Activated CD4-positive, CD25-positive, alpha-beta regulatory T cell (primary cell): ENCODE data around the gene ATP2B2.

Experiments used
- DNase-seq, 4 experiments: peaks; one replicate each; lab custom pipeline; 2025; lab: John Stamatoyannopoulos, UW

The ATP2B2 gene

GRCh38 chr3:10447527-10448260 is 57.7 kb downstream of the ATP2B2 start:
- DNase-seq: no peak

GRCh38 chr3:10447110-10447509 is 58.3 kb downstream of the ATP2B2 start:
- no peak for DNase-seq

- no peak for DNase-seq
Measured at GRCh38 chr3:10445561-10446175, 59.7 kb downstream of the ATP2B2 start.

DNA sequence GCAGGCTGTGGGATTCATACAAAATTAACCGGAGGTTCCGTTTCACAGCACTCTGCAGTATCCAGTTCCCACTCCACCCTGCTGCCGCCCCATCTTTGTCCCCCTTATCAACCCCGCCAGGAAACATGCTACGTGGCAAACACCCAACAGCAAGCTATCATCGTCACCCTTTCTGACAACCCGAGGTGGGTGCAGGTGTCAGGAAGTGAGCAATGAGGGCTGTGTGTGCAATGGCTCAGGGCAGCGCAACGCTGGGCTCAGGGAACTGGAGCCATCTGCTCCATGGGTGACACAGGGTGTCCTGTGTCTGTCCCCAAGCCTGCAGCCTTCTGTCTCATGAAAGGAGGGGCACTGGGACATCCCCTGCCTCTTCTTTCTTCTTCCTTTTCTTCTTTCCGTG is 60.9 kb downstream of the ATP2B2 start:
- no peak for DNase-seq

DNA sequence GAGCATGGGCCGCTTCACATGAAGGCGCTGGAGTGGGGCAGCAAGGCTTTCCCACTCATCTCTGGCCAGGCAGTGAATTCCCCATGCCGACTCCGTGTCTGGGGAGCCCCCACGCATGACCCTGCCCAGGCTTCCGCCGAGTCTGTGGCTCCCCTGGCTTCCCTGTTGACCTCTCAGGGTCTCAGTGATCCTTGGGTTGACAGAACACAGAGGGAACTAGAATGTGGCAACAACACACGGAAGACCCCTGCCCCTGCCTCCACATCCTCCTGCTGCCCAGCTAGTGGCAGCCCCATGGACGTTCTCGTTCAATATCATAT is 61.3 kb downstream of the ATP2B2 start:
- no peak for DNase-seq

DNA sequence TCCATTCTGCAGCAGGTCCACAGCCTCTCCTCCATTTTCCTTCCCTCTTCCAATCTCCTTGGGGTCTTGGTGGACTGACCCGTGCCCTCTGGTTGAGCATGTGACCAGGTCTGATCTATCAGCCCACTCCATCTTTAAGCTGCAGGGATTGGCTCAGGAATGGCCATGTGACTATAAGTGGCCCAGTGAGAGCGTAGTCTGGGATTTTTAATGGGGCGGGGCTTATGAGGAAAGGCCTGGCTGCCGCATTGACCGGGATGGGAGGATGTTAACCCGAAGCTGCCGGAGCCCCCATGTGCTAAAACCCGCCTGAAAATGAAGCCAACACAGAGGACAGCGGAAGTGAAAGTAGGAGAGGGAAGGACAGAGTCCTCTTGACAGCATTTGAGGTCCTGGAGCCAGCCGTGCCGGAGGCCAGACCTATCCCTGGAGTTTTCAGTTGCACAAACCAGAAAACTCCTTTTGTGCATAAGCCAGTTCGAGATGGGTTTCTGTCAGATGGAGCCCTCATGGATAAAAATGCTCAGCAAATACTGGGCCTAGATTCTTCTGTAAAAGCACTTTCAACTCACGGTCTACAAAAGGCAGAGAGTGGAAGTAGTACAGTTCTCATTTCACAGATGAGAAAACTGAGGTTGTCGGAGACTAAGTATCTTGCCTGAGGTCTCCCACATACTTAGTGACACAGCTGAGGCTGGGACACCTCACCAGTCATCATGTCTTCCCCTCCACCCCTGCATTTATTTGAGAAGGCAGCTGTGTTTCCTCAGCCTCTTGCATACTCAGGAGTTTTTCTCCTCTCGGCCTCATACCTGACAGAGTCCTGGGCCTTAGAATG is 61.9 kb downstream of the ATP2B2 start:
- DNase-seq: no peak

- DNase-seq: no peak
Measured at GRCh38 chr3:10442151-10442795, 63.1 kb downstream of the ATP2B2 start.

GRCh38 chr3:10440684-10441083 is 64.7 kb downstream of the ATP2B2 start:
- no peak for DNase-seq

GRCh38 chr3:10438902-10439610 is 66.3 kb downstream of the ATP2B2 start:
- no peak for DNase-seq

- no peak for DNase-seq
Measured at GRCh38 chr3:10437995-10438901, 67.1 kb downstream of the ATP2B2 start.

GRCh38 chr3:10437272-10437994 is 68.0 kb downstream of the ATP2B2 start:
- peak in 3 of 4 experiments; percentile 12 to 45 (median 34) for DNase-seq

GRCh38 chr3:10435850-10436249 is 69.5 kb downstream of the ATP2B2 start:
- no peak for DNase-seq

GRCh38 chr3:10434938-10435336 is 70.4 kb downstream of the ATP2B2 start:
- no peak for DNase-seq

DNA sequence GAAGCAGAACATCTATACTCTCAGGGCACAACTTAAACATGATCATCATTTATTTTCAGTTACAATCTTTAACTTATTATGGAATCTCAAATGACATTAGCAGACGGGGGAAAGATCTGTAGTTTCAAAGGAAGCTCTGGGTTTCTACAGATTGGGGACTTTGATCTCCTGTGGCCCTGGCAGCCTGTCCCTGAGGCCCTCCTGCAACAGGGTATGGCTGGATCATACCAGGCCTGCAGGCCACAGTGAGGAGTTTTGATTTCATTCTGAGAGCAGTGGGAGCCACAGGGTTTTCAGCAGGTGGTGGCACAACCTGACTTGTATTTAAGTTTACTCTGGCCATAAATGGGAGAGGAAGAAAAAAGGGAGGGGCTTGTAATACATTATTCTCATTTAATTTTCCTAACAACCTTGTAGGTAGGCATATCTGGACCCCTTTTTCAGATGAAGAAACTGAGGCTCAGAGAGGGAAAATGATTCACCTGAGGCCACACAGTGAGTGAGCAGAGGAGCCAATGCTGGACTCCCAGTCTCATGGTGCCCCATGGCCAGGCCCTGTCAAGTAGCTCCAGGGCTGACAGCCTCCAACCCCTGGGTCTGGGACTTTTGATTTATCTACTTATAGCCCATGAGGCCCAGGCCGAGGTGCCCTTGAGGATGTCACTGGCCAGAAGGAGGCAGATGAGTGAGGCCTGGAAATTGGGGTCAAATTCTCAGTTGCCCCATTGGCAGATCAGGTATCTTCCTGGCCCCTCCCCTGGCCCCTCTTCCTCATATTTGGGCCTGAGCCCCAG is 71.0 kb downstream of the ATP2B2 start:
- no peak for DNase-seq

GRCh38 chr3:10432931-10433330 is 72.5 kb downstream of the ATP2B2 start:
- no peak for DNase-seq

GRCh38 chr3:10432156-10432845 is 73.1 kb downstream of the ATP2B2 start:
- no peak for DNase-seq

DNA sequence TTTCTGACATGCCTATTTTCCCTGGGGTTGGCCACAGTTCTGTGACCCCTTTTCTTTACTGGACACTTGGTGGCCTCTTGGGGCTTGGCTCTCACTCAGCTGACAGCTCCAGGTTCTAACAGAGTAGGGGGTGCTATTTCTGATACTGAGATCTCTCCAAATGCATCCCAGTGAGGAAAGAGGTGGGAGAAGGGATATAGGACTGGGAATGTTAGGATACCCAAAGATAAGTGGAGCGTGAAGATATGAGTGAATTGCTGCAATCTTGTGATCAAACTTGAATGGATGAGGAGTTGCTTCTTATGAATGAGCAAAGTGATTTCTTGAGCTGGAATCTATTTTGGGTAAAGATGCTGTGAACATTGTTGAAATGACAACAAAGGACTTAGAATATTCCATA is 74.6 kb downstream of the ATP2B2 start:
- no peak for DNase-seq

GRCh38 chr3:10428406-10429091 is 76.8 kb downstream of the ATP2B2 start:
- no peak for DNase-seq
